HG03460 (cell line): ENCODE measurements around the gene NRG3.

Experiments
- ATAC-seq: cut with Tn5 transposase; IDR thresholded peaks from one replicate; pipeline ENCODE4 v1.9.1; 2021; ENCODE audit not compliant: unreplicated experiment

Gene NRG3

DNA sequence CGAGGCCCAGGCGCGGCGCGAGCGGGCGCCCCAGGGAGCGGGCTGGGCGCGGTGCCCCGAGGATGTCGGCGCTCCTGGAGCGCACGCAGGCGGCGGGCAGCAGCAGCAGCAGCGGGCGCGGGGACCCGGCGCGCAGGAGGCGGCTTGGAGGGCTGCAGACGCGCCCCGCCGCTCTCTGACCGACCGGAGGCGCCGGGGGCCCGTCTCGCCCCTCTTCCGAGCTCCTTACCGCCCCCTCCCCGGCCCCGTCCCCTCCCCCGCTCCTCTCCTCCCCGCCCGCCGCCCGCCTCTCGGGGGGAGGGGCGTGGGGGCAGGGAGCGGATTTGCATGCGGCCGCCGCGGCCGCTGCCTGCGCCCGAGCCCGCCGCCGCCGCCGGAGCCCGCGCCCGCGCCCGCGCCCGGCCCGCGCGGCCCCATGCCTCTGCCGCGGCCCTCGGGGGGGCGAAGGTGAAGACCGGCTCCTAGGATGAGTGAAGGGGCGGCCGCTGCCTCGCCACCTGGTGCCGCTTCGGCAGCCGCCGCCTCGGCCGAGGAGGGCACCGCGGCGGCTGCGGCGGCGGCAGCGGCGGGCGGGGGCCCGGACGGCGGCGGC is at the start of gene NRG3:
TSS of gene NRG3 (plus strand) at position 320 of the 592 bp plus-strand sequence.
- ATAC-seq: no peak

DNA sequence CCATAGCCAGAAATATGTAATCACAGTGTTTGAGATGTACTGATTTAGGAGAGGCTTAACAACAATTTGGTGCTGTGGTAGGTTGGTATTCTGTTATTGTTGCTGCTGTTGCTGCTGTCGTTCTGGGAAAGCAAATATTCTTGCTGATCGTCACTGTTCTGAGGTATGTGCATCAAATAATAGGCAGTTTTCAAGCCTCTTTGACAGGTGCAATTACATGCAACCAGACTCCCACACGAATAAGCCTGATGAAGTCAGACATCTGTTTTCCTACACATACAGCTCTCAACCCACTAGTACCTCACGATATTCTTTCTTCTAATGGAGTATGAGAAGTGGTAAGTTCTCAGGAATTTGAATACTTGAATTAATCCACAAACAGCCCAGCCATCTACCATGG is 46.7 kb upstream of the NRG3 start:
- no peak for ATAC-seq

DNA sequence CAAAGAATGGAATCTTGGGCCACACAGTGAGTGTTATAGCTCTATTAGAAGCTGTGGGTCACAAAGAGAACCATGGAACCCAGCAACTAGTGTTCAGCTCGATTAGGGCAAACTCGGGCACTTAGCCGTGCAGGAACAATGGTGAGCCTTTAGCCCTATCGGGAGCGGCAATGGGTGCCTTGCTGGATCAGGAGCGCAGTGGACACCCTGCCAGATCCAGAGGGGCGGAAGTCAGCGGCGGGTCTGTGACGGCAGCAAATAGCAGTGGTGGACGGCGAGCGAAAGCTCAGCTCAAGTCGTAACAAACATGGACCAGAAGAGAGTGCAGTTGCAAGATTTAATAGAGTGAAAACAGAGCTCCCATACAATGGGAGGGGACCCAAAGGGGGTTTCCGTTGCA is 43.9 kb upstream of the NRG3 start:
- ATAC-seq: no peak

GRCh38 chr10:81838950-81839349 is 36.0 kb upstream of the NRG3 start:
- no peak for ATAC-seq

GRCh38 chr10:81843042-81843441 is 32.0 kb upstream of the NRG3 start:
- no peak for ATAC-seq

DNA sequence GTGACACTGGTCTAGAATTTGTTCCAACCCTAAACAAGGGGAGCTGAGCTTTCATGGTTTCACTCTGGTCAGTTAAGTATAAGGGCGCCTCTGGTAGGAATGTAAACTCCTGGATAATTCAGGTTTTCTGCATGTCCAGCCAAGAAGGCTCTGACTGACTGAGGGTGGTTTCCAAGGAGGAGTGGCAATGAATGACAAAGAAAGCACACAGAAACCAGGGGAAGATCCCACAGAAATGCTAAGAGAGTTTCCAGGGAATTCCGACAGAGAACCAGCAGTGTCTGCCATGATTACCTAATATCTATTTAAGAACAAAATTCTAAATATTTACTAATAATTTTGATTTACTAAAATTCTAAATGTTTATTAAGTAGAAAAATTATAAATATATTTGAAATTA is 27.3 kb upstream of the NRG3 start:
- ATAC-seq: no peak

- no peak for ATAC-seq
These were observed 26.5 kb upstream of the NRG3 start for GRCh38 chr10:81848514-81848913.

DNA sequence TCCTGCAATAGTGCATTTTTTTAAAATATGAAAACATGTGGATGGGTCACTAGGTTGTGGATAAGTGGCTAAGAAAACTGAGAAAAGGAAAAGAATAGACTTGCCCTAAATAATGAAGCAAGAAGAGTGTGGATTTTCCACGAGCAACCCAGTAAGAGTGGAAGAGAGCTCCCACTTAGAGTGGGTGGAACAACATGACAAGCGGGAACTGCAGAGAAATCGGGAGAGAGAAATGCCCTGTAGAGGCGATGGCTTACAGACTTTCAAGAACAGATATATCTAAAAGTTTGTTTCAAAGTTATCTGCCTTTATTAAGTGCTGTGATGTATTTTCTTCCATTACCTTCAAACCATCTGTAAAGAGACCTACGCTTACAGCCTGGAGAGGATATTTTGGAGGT is 26.1 kb upstream of the NRG3 start:
- ATAC-seq: no peak

- no peak for ATAC-seq
These were observed 12.4 kb upstream of the NRG3 start for GRCh38 chr10:81862596-81862995.

DNA sequence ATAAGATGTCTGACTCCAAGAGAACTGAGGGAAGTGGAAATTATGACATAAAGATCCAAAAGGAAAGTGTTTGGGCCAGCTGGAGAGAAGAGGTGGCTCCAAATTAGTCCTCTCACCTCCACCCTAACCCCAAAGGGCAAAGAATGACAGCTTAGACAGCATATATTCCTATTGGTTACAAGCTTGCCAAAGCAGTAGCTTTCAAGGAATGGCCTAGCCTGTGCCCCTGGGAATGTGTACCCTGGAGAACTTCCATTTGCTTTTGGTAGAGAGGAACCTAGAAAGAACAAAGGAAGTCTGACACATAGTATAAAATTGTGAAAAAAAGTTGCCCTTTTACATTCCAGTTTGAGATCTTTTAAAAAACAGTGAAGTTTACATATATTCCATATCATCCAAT is 11.2 kb upstream of the NRG3 start:
- no peak for ATAC-seq

DNA sequence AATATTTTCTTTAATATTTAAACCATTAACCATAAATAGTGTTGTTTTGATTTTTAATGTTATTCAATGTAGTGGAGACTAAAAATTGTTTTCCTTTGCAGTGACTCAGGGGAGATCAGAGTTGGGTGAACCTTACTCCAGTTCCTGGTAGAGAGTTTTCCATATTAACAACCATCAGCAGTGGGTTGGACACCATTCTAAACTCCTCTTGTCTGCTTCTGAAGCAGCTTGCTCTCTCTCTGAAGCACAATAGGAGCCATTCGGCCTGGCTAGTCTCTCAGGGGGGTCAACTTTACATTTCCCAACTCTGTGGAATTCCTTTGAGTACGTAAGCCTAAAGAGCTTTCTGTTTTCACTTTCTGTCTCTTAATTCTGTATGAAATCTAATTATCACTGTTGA is 9.4 kb upstream of the NRG3 start:
- ATAC-seq: no peak

GRCh38 chr10:81866753-81867152 is 8.2 kb upstream of the NRG3 start:
- peak; percentile 99 for ATAC-seq

DNA sequence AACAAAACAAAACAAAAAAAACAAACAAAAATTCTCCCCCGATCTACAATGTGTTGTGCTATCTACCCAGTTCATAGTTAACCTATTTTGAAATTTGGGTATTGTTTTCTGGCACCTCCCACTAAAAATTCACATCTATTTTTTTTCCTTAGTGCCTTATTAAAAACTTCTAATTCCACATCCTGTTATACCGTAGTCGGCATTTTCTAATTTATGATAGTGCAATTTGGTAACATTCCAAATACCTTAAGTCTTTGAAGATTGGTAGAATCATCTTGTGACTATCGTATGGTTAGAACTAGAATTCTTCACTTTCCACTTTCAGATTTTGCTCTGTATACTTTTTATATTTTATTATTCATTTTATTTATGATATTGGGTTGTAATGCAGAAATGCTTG is 4.5 kb upstream of the NRG3 start:
- no peak for ATAC-seq

DNA sequence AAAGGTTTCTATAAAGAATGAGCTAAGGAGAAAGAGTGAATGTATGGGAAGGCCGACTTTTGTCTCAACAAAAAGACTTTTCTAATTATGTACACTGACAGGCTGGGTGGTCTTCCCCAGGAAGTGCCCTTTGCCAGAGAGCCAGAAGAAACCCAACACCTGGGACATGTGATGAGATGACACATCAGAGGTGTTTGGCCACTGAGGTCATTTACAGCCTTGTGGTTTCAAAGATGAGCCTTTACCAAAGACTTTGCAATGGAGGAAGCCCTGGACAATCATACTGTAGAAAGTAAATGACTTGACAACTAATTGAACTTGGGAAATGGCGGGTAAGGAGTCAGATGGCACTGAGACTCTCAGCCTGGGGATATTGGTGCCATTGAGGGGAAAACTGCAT is 3.4 kb upstream of the NRG3 start:
- ATAC-seq: no peak

GRCh38 chr10:81872206-81872862 is 2.7 kb upstream of the NRG3 start:
- ATAC-seq: no peak

DNA sequence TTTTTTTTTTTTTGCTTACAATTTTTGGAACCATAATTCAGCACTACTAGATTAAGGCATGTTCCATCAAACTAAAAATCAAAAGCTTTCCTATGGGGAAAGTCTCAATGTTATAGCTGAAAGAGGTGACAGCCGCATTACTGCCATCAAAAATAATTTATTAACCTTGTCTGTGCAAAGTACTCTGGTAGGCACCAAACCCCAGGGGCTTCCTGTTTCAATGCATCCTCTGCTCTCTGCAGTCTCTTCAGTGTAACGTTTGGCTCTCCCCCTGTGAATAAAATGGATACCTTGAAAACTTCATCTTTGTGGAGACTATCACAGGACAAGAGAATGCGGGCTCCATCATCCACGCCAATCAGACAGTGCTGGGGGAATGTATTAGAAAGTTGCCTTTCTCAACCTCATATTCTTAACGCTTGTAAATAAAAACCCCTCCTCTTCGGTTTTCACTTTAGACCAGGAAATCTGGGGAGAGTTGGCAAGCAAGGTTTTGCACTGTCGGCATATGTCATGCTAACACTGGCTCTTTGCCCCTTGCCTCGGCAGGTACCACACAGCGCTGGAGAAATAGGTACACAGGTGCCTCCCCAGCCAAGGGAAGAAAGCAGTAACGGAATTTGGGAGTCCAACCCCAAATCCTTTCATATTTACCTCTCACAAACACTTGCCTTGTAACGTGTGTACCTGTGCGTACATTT is 1.6 kb upstream of the NRG3 start:
- no peak for ATAC-seq

GRCh38 chr10:81873932-81874816 is 820 bp upstream of the NRG3 start:
- no peak for ATAC-seq

GRCh38 chr10:81875467-81876252 is 666 bp downstream of the NRG3 start:
- no peak for ATAC-seq

DNA sequence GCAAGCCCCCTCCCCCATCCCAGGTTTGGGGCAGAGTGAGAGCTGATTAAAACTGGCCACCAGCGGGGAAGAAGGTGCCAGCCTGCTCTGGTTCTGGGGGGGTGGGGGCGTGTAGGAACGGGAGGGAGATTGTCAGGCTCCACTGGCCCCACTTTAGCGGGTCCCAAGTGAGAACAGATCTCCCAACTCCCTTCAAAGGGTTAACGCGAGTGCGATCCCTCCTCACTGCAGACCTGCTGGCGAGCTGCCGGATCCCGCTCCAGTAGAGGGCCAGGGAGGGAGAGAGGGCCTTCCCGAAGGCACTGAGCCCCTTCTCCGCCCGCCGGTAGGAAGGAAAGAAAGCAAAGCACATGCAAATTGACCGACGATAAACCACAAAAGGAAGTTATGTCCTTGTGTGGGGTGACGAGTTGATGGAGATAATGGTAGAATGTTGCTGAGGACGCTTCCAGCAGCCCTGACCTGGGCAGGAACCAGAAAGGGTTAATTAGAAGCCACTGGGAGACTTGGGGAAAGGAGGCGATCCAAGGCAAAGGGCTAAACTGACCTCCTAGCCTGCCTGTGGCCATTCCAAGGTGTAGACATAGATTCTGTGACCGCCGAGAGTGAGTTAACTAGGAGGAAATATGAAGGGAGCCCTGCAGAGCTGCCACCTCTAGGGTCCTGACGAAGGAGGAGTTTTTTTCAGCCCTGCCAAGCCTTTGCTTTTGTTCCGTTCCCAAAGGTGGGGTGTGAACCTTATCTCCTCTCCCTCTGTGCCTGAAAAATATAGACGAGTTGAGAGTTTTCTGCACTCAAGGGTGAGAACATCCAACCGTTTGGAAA is 1.5 kb downstream of the NRG3 start:
- no peak for ATAC-seq

- no peak for ATAC-seq
These were observed 2.6 kb downstream of the NRG3 start for GRCh38 chr10:81877596-81877995.
